AG04449 (cell line): Measurements from ENCODE around the gene BBS9.

Experiments used
- CTCF ChIA-PET: fragments of 350-600 bp; formaldehyde crosslinking; extraction: SDS; loops from one replicate; lab custom pipeline; 2021; ENCODE audit warnings: antibody characterized with exemption; lab: Yijun Ruan, JAX
- POLR2A ChIA-PET: fragments of 400-600, 350-600 bp; formaldehyde crosslinking; extraction: SDS; loops from one replicate; lab custom pipeline; 2020; ENCODE audit warnings: antibody characterized with exemption, inconsistent platforms; lab: Yijun Ruan, JAX
- DNase-seq: peaks from one replicate; pipeline ENCODE4 v3.0.0-alpha.2; 2010; ENCODE audit warnings: low read depth, low spot score
- H3K4me3 ChIP-seq: 2 replicates; pipeline ENCODE4 v1.5.1; 2011; ENCODE audit warnings: low read depth, mild to moderate bottlenecking, control low read depth, low read length
- CTCF ChIP-seq: IDR thresholded peaks from one replicate; pipeline ENCODE4 v1.5.1; 2011; ENCODE audit warnings: mild to moderate bottlenecking, moderate library complexity, low read length, control low read depth, inconsistent platforms; ENCODE audit not compliant: insufficient read depth; ENCODE audit errors: missing control alignments

The BBS9 gene

DNA sequence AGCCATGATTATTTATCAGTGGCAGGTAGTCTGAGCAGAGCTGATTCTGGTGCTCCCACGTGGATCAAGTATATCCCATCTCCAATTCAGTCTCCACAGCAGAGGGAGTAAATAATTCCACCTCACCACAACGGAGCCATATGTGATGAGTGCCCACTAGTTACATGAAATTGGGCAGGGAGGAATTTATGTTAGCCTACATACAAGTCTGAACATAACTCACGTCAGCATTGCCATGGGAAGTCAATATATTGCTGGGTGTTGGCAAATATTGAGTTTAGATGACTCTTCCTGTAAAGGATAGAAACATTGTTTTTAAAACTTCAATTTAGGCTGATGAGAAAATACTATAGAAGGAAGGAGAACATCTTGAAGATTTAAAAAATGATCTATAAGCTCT lies 507.0 kb downstream of the BBS9 start:
- TF ChIP-seq CTCF: no peak
- POLR2A ChIA-PET: no interaction called here
- DNase-seq: no peak
- H3K4me3 ChIP-seq: no peak overlapping the region
- CTCF ChIA-PET: no interaction called here

GRCh38 chr7:33639552-33640197 lies 510.3 kb downstream of the BBS9 start:
- ChIA-PET POLR2A (no interaction called here), CTCF (no interaction called here)
- DNase-seq: no peak
- TF ChIP-seq CTCF: no peak
- no peak overlapping the region for H3K4me3 ChIP-seq

GRCh38 chr7:33640741-33641140 lies 511.4 kb downstream of the BBS9 start:
- no peak for TF ChIP-seq CTCF
- no peak overlapping the region for H3K4me3 ChIP-seq
- CTCF ChIA-PET: no interaction called here
- DNase-seq: no peak
- POLR2A ChIA-PET: no interaction called here

DNA sequence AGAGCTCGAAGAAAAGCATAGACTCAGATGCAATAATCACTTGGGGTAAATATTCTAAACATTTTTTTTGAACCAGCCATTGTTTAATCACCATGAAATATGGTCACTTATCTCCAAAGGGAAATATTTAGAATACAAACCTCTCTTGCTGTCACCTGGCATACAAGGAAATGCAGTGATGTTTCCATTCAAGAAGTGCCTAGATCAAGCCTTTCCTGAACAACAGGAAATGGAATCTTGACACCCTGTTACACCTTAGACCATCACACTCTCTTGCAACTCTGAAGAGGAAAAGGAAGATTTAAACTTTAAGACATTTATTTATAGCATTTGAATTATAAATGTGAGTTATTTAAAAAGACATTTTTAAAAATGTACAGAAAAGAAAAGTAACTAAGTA lies 512.9 kb downstream of the BBS9 start:
- DNase-seq: no peak
- ChIA-PET CTCF (no interaction called here), POLR2A (no interaction called here)
- no peak for TF ChIP-seq CTCF
- no peak overlapping the region for H3K4me3 ChIP-seq

DNA sequence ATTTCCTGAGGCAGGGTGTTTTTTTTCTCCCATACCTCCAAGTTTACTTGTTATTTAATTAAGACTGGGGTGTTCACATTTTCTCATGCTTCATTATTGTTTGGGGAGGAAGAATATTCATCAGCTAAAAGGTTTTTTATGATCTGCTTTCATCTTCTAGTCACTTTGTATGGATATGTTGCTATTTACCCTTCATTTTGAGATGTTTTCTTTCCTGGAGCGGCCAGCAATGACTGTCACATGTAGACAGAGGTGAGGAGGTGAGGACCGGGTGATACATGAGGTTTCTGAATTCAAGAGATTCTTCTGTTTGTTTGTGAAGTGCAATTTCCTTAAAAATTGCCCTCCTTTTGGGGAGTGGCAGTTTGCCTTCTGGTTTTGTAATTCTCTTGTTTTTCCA lies 514.2 kb downstream of the BBS9 start:
- no peak for DNase-seq
- TF ChIP-seq CTCF: no peak
- ChIA-PET POLR2A (no interaction called here), CTCF (no interaction called here)
- H3K4me3 ChIP-seq: no peak overlapping the region

GRCh38 chr7:33644489-33644888 lies 515.1 kb downstream of the BBS9 start:
- CTCF ChIA-PET: no interaction called here
- POLR2A ChIA-PET: interaction anchor here (0.5 kb wide), 1 partner anchor 115 kb away, joined by 3 read pairs; no protein-coding TSS in a partner anchor
- DNase-seq: no peak
- no peak for TF ChIP-seq CTCF
- H3K4me3 ChIP-seq: no peak overlapping the region
